GM20000 (cell line): Measurements from ENCODE around the gene GPR160.

Source experiments
- DNase-seq: peaks from one replicate; pipeline ENCODE4 v3.0.0; 2012; ENCODE audit warnings: low spot score
- TF ChIP-seq, protein P1 (sequence below): IDR thresholded peaks from 2 replicates; pipeline ENCODE4 v1.5.1; 2012; ENCODE audit warnings: mild to moderate bottlenecking, control low read depth; ENCODE audit errors: extremely low read depth, missing control alignments

GPR160 gene

DNA sequence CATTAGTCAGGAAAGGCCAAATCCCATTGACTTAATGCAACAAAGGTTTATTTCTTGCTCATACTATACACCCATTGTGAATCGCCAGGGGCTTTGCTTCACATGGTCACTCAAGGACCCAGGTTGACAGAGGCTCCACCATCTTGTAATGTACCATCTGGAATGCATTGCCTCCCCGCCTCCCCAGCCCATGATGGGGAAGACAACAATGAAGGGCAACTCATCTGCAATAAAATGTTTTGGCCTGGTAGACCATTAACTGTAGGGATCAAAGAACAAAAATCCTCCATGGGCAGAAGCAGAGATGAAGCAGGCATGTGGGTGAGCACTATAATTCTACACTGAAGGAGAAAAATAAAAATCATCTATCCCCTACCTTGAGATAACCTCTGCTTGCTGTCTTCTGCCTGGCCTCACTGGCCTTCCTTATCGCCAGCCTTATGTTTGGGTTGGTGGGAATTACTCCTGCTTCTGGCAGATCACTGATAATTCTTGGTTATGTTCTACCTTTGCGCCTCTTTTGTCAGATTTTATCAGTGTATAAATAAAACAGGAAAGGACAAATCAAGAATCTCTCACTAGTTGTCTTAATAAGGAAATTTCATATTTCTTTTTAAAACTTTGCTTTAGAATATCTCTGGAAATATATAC, 37.8 kb downstream of the GPR160 start:
- no peak for DNase-seq
- TF ChIP-seq, protein P1, sequence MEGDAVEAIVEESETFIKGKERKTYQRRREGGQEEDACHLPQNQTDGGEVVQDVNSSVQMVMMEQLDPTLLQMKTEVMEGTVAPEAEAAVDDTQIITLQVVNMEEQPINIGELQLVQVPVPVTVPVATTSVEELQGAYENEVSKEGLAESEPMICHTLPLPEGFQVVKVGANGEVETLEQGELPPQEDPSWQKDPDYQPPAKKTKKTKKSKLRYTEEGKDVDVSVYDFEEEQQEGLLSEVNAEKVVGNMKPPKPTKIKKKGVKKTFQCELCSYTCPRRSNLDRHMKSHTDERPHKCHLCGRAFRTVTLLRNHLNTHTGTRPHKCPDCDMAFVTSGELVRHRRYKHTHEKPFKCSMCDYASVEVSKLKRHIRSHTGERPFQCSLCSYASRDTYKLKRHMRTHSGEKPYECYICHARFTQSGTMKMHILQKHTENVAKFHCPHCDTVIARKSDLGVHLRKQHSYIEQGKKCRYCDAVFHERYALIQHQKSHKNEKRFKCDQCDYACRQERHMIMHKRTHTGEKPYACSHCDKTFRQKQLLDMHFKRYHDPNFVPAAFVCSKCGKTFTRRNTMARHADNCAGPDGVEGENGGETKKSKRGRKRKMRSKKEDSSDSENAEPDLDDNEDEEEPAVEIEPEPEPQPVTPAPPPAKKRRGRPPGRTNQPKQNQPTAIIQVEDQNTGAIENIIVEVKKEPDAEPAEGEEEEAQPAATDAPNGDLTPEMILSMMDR, result no peak

DNA sequence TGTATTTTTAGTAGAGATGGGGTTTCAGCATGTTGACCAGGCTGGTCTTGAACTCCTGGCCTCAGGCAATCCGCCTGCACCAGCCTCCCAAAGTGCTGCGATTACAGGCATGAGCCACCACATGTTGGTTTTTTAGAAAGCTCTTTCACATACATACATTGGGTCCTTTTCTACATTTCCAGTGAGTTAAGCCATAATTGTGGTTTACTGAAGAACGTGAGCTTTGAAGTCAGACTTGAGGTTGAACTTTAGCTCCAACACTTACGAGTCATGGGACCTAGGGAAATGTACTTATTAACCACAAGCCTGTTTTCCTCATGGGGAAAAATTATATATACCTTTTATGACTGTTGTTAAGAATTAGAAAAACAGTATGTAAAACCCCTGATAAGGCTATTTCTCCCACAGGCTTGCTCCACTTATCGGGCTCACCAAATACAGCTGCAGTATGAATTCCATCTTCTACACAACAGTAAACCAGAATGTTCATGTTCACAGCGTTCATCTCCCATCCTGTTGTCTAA, 39.0 kb downstream of the GPR160 start:
- no peak for DNase-seq

GRCh38 chr3:170077361-170077760, 39.6 kb downstream of the GPR160 start:
- TF ChIP-seq, protein P1, result no peak
- DNase-seq, result no peak

More for the DNA sequence above, 39.0 kb downstream of the GPR160 start:
- TF ChIP-seq, protein P1, result no peak

DNA sequence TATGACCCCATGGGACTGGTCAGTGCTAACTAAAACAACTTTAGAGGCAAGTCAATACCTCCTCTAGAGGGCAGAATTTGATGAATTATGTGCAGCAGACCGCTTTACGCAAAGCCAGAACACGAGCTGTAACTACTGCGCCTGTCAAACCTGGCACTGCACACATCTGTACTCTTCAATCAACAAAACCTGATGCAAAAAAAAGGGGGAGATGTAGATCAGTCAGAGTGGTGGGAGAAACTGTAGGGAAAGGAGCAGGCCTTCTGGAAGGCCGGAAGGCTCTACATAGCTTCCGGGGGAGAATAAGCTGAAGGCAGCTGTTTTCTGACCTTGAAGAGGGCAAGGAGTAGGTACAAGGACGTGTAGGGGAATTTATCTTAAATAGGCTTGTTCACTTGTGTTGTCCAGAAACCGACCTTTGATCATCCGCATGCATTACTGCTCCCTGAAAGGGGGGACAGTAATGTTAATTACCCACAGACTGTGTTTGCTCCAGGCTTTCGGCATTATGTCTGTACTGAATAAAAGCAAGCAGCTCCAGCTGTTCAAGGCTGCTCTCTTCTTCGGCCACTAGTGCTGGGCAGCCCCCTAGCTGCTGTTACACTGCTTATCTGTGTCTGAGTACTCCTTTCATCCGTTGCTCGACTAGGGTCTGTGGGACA, 41.0 kb downstream of the GPR160 start:
- DNase-seq, result no peak
- TF ChIP-seq, protein P1, result no peak

GRCh38 chr3:170079536-170080165, 41.9 kb downstream of the GPR160 start:
- TF ChIP-seq, protein P1, result no peak
- DNase-seq, result no peak

GRCh38 chr3:170080605-170081004, 42.8 kb downstream of the GPR160 start:
- no peak for DNase-seq
- TF ChIP-seq, protein P1, result no peak
